ENCODE results near the gene SEPTIN14.

DNA sequence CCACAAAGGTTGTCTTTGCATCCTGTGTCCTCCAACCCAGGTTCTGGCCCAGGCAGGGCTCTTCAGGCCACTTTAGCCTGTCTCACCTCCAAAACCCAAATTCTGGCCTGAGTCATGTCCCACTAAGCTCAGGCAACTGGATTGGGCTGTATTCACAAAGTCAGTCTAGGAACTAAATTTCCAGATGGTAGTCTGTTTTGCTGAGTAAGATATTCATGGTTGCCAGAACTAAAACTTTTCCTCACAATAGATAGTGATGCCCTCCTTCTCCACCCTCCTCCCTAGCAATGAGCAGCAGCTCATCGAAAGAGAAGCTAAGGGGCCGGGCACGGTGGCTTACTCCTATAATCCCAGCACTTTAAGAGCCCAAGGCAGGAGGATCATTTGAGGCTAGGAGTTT, 21.8 kb upstream of the SEPTIN14 start:
- TF ChIP-seq, protein P1, sequence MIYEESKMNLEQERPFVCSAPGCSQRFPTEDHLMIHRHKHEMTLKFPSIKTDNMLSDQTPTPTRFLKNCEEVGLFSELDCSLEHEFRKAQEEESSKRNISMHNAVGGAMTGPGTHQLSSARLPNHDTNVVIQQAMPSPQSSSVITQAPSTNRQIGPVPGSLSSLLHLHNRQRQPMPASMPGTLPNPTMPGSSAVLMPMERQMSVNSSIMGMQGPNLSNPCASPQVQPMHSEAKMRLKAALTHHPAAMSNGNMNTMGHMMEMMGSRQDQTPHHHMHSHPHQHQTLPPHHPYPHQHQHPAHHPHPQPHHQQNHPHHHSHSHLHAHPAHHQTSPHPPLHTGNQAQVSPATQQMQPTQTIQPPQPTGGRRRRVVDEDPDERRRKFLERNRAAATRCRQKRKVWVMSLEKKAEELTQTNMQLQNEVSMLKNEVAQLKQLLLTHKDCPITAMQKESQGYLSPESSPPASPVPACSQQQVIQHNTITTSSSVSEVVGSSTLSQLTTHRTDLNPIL (CRISPR knock-in tag; IDR thresholded peaks at IDR 0.05; ENCODE audit: low read depth) = no peak
- TF ChIP-seq SNAI2 (CRISPR knock-in tag; IDR thresholded peaks at IDR 0.05) = no peak
- no peak for TF ChIP-seq ISL1 (CRISPR knock-in tag; IDR thresholded peaks at IDR 0.05)
- TF ChIP-seq ARNTL (CRISPR knock-in tag; IDR thresholded peaks at IDR 0.05; ENCODE audit: borderline replicate concordance, low read depth) = no peak
- TF ChIP-seq ZNF565 (CRISPR knock-in tag; conservative IDR thresholded peaks at IDR 0.05; ENCODE audit: low read depth) = no peak
- TF ChIP-seq RARB (CRISPR knock-in tag; IDR thresholded peaks at IDR 0.05) = no peak
- TF ChIP-seq ZFP30 (CRISPR knock-in tag; IDR thresholded peaks at IDR 0.05) = no peak
- TF ChIP-seq, protein P2, sequence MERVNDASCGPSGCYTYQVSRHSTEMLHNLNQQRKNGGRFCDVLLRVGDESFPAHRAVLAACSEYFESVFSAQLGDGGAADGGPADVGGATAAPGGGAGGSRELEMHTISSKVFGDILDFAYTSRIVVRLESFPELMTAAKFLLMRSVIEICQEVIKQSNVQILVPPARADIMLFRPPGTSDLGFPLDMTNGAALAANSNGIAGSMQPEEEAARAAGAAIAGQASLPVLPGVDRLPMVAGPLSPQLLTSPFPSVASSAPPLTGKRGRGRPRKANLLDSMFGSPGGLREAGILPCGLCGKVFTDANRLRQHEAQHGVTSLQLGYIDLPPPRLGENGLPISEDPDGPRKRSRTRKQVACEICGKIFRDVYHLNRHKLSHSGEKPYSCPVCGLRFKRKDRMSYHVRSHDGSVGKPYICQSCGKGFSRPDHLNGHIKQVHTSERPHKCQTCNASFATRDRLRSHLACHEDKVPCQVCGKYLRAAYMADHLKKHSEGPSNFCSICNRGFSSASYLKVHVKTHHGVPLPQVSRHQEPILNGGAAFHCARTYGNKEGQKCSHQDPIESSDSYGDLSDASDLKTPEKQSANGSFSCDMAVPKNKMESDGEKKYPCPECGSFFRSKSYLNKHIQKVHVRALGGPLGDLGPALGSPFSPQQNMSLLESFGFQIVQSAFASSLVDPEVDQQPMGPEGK (CRISPR knock-in tag; IDR thresholded peaks at IDR 0.05; ENCODE audit: borderline replicate concordance) = no peak
- TF ChIP-seq ZNF70 (CRISPR knock-in tag; IDR thresholded peaks at IDR 0.05) = no peak
- TF ChIP-seq ZNF8 (CRISPR knock-in tag; IDR thresholded peaks at IDR 0.05) = no peak
- TF ChIP-seq TOX (CRISPR knock-in tag; IDR thresholded peaks at IDR 0.05; ENCODE audit: borderline replicate concordance) = no peak
